GM19193 (cell line): ENCODE data around the gene RBMXL3.

Source experiments
- POLR2A ChIP-seq: IDR thresholded peaks from 4 replicates; pipeline ENCODE4 v1.6.1; 2011; ENCODE audit not compliant: insufficient read depth, insufficient read length; ENCODE audit errors: extremely low read depth

The RBMXL3 gene

GRCh38 chrX:115226929-115227328 is 37.7 kb downstream of the RBMXL3 start:
- TF ChIP-seq POLR2A, result no peak

- no peak for TF ChIP-seq POLR2A
These were observed 40.3 kb downstream of the RBMXL3 start for GRCh38 chrX:115229337-115230003.

DNA sequence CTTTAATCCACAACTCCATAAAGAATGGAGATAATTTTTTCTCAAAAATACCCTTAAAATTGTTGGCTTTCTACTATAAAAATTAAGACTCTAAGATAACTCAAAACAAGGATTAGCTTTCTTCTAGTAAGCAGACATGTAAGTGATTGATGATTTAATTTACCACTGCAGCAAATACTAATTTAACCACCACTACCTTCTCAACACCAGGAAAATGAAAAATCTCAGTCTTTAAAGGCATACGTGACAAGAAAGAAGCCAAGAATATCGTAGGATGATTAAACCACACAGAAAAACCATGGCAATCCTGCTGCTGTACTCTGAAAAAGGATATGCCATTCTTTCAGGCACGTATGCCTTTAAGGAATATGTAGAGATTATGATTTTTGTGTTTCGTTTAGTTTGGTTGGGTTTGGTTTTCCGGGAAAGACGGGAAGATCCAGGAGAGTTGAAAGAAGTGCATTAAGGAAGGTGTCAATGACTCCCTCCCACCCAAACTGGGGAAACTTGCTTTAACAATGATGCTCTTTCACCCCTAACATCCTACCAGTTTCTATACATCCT is 43.8 kb downstream of the RBMXL3 start:
- no peak for TF ChIP-seq POLR2A

GRCh38 chrX:115233497-115234455 is 44.6 kb downstream of the RBMXL3 start, which contains the start of gene LRCH2:
LRCH2 (minus strand) TSS chrX:115234096; CDS start chrX:115234041, 55 bp downstream.
- no peak for TF ChIP-seq POLR2A

- no peak for TF ChIP-seq POLR2A
These were observed 45.3 kb downstream of the RBMXL3 start for GRCh38 chrX:115234461-115234860.

GRCh38 chrX:115236560-115236959 is 47.4 kb downstream of the RBMXL3 start:
- TF ChIP-seq POLR2A, result no peak

DNA sequence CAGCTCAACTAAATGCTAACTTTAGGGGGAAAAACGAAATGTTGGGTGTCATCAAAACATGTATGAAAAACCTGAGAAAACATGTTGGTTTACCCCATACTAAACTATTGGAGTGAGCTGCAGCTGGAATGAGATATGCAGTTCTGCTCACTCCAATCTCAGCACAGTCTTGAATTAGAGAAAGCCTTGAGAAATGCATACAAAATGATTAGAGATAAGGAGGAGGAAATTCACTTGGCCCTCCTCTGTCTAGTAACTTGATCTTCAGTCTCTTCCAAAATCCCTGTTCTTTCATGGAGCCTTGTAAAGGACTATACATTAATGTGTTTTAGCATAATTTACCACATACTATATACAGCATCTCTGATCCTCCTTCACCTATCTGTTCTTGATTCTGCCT is 47.8 kb downstream of the RBMXL3 start:
- no peak for TF ChIP-seq POLR2A
